HCT116 (cell line): ENCODE data around the gene RBKS. TPM values are rescaled to one million over a fixed set of nuclear protein-coding genes. Genes with fewer than 3 reads are reported as not detected.
"Not testable (repeated sequence)": the region's sequence is repeated elsewhere in the genome, so short reads cannot be mapped to it uniquely, and the experiment has no call there.

Source experiments
- ATAC-seq: fragments of 200-7000 bp; cut with Tn5 transposase; 2 replicates; pipeline ENCODE4 v1.9.1; 2020; ENCODE audit warnings: mild to moderate bottlenecking, moderate library complexity
- BruUV-seq: library from RNA; stranded (reverse); fragments of 400-500 nt; replicated peaks from 2 replicates; lab custom pipeline; 2021; lab: Mats Ljungman, UMichigan
- CTCF ChIA-PET: fragments of 300-600 bp; sonication (Branson Sonifier 250); formaldehyde crosslinking; loops from one replicate; lab custom pipeline; 2021; ENCODE audit warnings: antibody characterized with exemption; lab: Charles Lee
- POLR2A ChIA-PET: fragments of 300-600, 350-600 bp; sonication (Branson Sonifier 250); formaldehyde crosslinking; loops from one replicate; lab custom pipeline; 2021; ENCODE audit warnings: antibody characterized with exemption; lab: Charles Lee
- RAD21 ChIA-PET, 2 experiments: fragments of 300-600 bp; sonication (Branson Sonifier 250); formaldehyde crosslinking; loops; one replicate each; lab custom pipeline; 2023; ENCODE audit warnings: low total read pairs in 2 of 2; ENCODE audit not compliant: uncharacterized antibody in 2 of 2, unreplicated experiment in 2 of 2, low non-redundant PET in 1 of 2; lab: Charles Lee
- DNase-seq: peaks from one replicate; pipeline ENCODE4 v3.0.0-alpha.2; 2010; ENCODE audit warnings: low read depth, low spot score
- H2AFZ ChIP-seq: fragments of 200-600 bp; shearing (Covaris generic), sonication (generic); 2 replicates; pipeline ENCODE4 v1.6.1; 2017; ENCODE audit warnings: low read depth, mixed run types, mixed read lengths, antibody characterized with exemption, low read length; ENCODE audit not compliant: poor library complexity, severe bottlenecking
- H3K27ac ChIP-seq: 2 replicates; pipeline ENCODE4 v1.5.1; 2012; ENCODE audit warnings: low read depth, low read length
- H3K27me3 ChIP-seq: fragments of 200-600 bp; sonication (generic); 2 replicates; pipeline ENCODE4 v1.6.1; 2016; ENCODE audit warnings: mixed run types, low read length, mixed read lengths; ENCODE audit not compliant: insufficient read depth
- H3K36me3 ChIP-seq, 2 experiments: fragments of 200-500 bp in 1 of 2; fragments of 200-600 bp in 1 of 2; sonication (Bioruptor generic) in 1 of 2; sonication (generic) in 1 of 2; 2 replicates each; pipeline versions ENCODE4 v1.5.1 to v1.6.1; 2014 to 2016; ENCODE audit warnings: low read length in 2 of 2, inconsistent platforms in 1 of 2, mixed read lengths in 1 of 2, mixed run types in 1 of 2; ENCODE audit not compliant: insufficient read depth in 2 of 2, control insufficient read depth in 1 of 2
- H3K4me1 ChIP-seq, 2 experiments: fragments of 200-600 bp in 1 of 2; sonication (generic) in 1 of 2; 2 replicates each; pipeline versions ENCODE4 v1.5.1 to v1.6.1; 2012 to 2017; ENCODE audit warnings: low read length in 2 of 2, inconsistent platforms in 1 of 2, mild to moderate bottlenecking in 1 of 2, mixed read lengths in 1 of 2, mixed run types in 1 of 2, moderate library complexity in 1 of 2; ENCODE audit not compliant: insufficient read depth in 2 of 2, control insufficient read depth in 1 of 2
- H3K4me2 ChIP-seq: fragments of 200-600 bp; sonication (generic); 2 replicates; pipeline ENCODE4 v1.6.1; 2017; ENCODE audit warnings: mixed run types, low read length, mixed read lengths
- H3K4me3 ChIP-seq, 2 experiments: fragments of 200-600 bp in 1 of 2; sonication (generic) in 1 of 2; replicated peaks in 1 of 2; 2 replicates each; pipeline ENCODE4 v1.5.1; 2011 to 2016; ENCODE audit warnings: low read length in 2 of 2, control low read depth in 1 of 2, low read depth in 1 of 2, mild to moderate bottlenecking in 1 of 2, mixed read lengths in 1 of 2, mixed run types in 1 of 2
- H3K79me2 ChIP-seq: fragments of 200-600 bp; sonication (generic); 2 replicates; pipeline ENCODE4 v1.6.1; 2017; ENCODE audit warnings: mild to moderate bottlenecking, mixed run types, low read length, moderate library complexity, mixed read lengths; ENCODE audit not compliant: insufficient read depth
- H3K9ac ChIP-seq: fragments of 200-600 bp; sonication (generic); 2 replicates; pipeline ENCODE4 v1.6.1; 2016; ENCODE audit warnings: low read length, mixed read lengths
- H3K9me2 ChIP-seq: fragments of 200-600 bp; sonication (generic), shearing (Covaris generic); 2 replicates; pipeline ENCODE4 v1.6.1; 2017; ENCODE audit warnings: mixed run types, mild to moderate bottlenecking, moderate library complexity; ENCODE audit not compliant: insufficient read depth
- H3K9me3 ChIP-seq, 2 experiments: fragments of 200-500 bp in 1 of 2; fragments of 200-600 bp in 1 of 2; sonication (Bioruptor generic) in 1 of 2; sonication (generic) in 1 of 2; 2 replicates each; pipeline ENCODE4 v1.6.1; 2014 to 2017; ENCODE audit warnings: low read length in 2 of 2, mixed read lengths in 2 of 2, inconsistent platforms in 1 of 2, low read depth in 1 of 2, mild to moderate bottlenecking in 1 of 2, mixed run types in 1 of 2, moderate library complexity in 1 of 2; ENCODE audit not compliant: control insufficient read depth in 1 of 2, insufficient read depth in 1 of 2
- H4K20me1 ChIP-seq: fragments of 200-600 bp; sonication (generic), shearing (Covaris generic); 2 replicates; pipeline ENCODE4 v1.6.1; 2017; ENCODE audit warnings: mixed run types, mild to moderate bottlenecking, moderate library complexity; ENCODE audit not compliant: insufficient read depth
- intact Hi-C: fragments of 100-400 bp; cut with micrococcal nuclease; formaldehyde crosslinking; loops from 2 replicates; pipeline ENCODE4 v1.10.0; 2022
- total RNA-seq: library from RNA; stranded (reverse); gene quantifications from one replicate; pipeline ENCODE4 v1.2.1, GENCODE V29; 2021; ENCODE audit not compliant: unreplicated experiment
- TF ChIP-seq, protein P1 (sequence below): IDR thresholded peaks from 2 replicates; pipeline ENCODE4 v1.6.1; 2011; ENCODE audit warnings: mild to moderate bottlenecking, low read length, moderate library complexity; ENCODE audit not compliant: insufficient replicate concordance; ENCODE audit errors: extremely low read depth

Gene RBKS
- total RNA-seq, 1 experiment from 2014 or later: 2.4 TPM

DNA sequence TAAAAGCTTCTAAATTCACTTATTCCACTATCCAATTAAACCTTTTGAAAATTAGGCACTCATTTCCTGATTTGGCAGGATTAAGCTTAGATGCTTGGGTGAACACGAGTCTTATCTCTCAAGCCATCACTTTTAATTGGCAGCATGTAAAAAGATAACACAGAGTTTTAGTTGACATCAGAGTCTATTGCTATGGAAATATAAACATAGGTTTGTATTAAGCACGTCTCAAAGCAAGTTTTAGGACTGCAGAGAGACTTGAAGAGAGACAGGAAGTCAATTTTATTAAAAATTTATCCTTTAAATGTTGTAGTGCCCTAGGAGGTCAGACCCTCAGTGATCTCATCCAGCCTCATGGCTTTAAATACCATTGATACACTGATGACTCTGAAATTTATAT is 5.6 kb downstream of the RBKS start:
- RAD21 ChIA-PET: no interaction called here
- DNase-seq (no peak), ATAC-seq (no peak)
- Histone ChIP-seq H2AFZ (no peak overlapping the region), H3K4me2 (no peak overlapping the region), H3K9ac (no peak overlapping the region), H3K9me2 (no peaks in the 10 kb centered on the region), H3K27ac (no peak overlapping the region), H3K4me3 (no peak overlapping the region), H3K79me2 (no peaks in the 10 kb centered on the region), H4K20me1 (no peaks in the 10 kb centered on the region), H3K9me3 (no peaks in the 10 kb centered on the region), H3K36me3 (no peaks in the 10 kb centered on the region), H3K27me3 (no peaks in the 10 kb centered on the region), H3K4me1 (peaks cover 3 to 15% of the 10 kb centered on the region in 2 experiments; a peak in 3 of 4 replicates)
- POLR2A ChIA-PET: no interaction called here
- intact Hi-C loops: no loop called here
- BruUV-seq: no TSS peak
- TF ChIP-seq, protein P1, sequence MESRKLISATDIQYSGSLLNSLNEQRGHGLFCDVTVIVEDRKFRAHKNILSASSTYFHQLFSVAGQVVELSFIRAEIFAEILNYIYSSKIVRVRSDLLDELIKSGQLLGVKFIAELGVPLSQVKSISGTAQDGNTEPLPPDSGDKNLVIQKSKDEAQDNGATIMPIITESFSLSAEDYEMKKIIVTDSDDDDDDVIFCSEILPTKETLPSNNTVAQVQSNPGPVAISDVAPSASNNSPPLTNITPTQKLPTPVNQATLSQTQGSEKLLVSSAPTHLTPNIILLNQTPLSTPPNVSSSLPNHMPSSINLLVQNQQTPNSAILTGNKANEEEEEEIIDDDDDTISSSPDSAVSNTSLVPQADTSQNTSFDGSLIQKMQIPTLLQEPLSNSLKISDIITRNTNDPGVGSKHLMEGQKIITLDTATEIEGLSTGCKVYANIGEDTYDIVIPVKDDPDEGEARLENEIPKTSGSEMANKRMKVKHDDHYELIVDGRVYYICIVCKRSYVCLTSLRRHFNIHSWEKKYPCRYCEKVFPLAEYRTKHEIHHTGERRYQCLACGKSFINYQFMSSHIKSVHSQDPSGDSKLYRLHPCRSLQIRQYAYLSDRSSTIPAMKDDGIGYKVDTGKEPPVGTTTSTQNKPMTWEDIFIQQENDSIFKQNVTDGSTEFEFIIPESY: no peak
- CTCF ChIA-PET: no interaction called here

DNA sequence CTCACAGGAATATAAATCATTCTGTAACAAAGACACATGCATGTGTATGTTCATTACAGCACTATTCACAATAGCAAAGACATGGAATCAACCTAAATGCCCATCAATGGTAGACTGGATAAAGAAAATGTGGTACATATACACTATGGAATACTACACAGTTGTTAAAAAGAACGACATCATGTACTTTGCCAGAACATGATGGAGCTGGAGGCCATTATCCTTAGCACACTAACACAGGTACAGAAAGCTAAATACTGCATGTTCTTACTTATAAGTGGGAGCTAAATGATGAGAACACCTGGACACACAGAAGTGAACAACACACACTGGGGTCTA is 7.6 kb downstream of the RBKS start:
- CTCF ChIA-PET, H3K9me3 ChIP-seq, intact Hi-C loops, POLR2A ChIA-PET, H3K27ac ChIP-seq, H3K4me1 ChIP-seq, BruUV-seq, H3K9me2 ChIP-seq, H4K20me1 ChIP-seq, ATAC-seq, H3K79me2 ChIP-seq, DNase-seq, H3K36me3 ChIP-seq, H3K27me3 ChIP-seq, H2AFZ ChIP-seq, H3K9ac ChIP-seq, RAD21 ChIA-PET, H3K4me2 ChIP-seq, H3K4me3 ChIP-seq: not testable (repeated sequence)

DNA sequence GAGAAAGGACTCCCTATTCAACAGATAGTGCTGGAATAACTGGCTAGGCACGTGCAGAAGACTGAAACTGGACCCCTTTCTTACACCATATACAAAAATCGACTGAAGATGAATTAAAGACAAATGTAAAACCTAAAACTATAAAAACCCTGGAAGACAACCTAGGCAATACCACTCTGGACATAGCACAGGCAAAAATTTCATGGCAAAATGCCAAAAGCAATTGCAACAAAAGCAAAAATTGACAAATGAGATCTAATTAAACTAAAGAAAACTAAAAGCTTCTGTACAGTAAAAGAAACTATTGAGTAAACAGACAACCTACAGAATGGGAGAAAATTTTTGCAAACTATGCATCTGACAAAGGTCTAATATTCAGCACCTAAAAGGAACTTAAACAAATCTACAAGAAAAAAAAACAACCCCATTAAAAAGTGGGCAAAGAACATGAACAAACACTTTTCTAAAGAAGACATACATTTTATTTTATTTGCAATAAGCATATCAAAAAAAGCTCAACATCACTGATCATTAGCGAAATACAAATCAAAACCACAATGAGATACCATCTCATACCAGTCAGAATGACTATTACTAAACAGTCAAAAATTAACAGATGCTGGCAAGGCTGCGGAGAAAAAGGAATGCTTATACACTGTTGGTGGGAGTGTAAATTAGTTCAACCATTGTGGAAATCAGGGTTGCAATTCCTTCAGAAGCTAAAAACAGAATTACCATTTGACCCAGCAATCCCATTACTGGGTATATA is 8.2 kb downstream of the RBKS start:
- H3K9ac ChIP-seq, H2AFZ ChIP-seq, H3K9me3 ChIP-seq, intact Hi-C loops, RAD21 ChIA-PET, H3K36me3 ChIP-seq, H3K79me2 ChIP-seq, H3K9me2 ChIP-seq, H3K4me3 ChIP-seq, H3K4me1 ChIP-seq, POLR2A ChIA-PET, ATAC-seq, H3K4me2 ChIP-seq, H3K27me3 ChIP-seq, H4K20me1 ChIP-seq, BruUV-seq, CTCF ChIA-PET, DNase-seq, H3K27ac ChIP-seq: not testable (repeated sequence)
